HepG2 (cell line): ENCODE measurements around the gene BCL2L13. TPM values are rescaled to one million over a fixed set of nuclear protein-coding genes. Genes with fewer than 3 reads are reported as not detected.

Source experiments
- ATAC-seq: fragments of 200-7000 bp; cut with Tn5 transposase; 3 replicates; pipeline ENCODE4 v1.9.1; 2020; ENCODE audit warnings: mild to moderate bottlenecking, moderate library complexity
- BruUV-seq: library from RNA; stranded (reverse); fragments of 400-500 nt; replicated peaks from 2 replicates; lab custom pipeline; 2021; lab: Mats Ljungman, UMichigan
- CTCF ChIA-PET: fragments of 300-600 bp; formaldehyde crosslinking; extraction: SDS; loops from one replicate; lab custom pipeline; 2021; ENCODE audit warnings: low total read pairs, inconsistent platforms, low intra/inter-chr PET ratio; lab: Yijun Ruan, JAX
- POLR2A ChIA-PET: fragments of 350-600 bp; sonication (Branson Sonifier 250); formaldehyde crosslinking; loops from one replicate; lab custom pipeline; 2020; ENCODE audit warnings: antibody characterized with exemption, inconsistent platforms; lab: Yijun Ruan, JAX
- DNase-seq: peaks from one replicate; pipeline ENCODE4 v3.0.0-alpha.2; 2015; ENCODE audit warnings: low spot score
- FAIRE-seq: peaks from 3 replicates; lab custom pipeline; 2011; peaks lifted over from hg19 to GRCh38; lab: Jason Lieb, UNC
- H2AFZ ChIP-seq: one replicate; pipeline ENCODE4 v1.6.1; 2011; ENCODE audit warnings: low read length, inconsistent platforms
- H3K27ac ChIP-seq: fragments of 300-600 bp; 3 replicates; pipeline ENCODE4 v1.8.0; 2011; ENCODE audit warnings: mixed run types, mild to moderate bottlenecking, mixed read lengths, low read length, inconsistent platforms; ENCODE audit not compliant: insufficient read depth; ENCODE audit errors: extremely low read length
- H3K27me3 ChIP-seq, 2 experiments: fragments of 200-600 bp in 1 of 2; 2 replicates in 1 of 2; 3 replicates in 1 of 2; pipeline versions ENCODE4 v1.6.0 to v1.8.0; 2011; ENCODE audit warnings: low read length in 2 of 2, mild to moderate bottlenecking in 2 of 2, moderate library complexity in 2 of 2, inconsistent platforms in 1 of 2; ENCODE audit not compliant: insufficient read depth in 2 of 2, control insufficient read depth in 1 of 2
- H3K36me3 ChIP-seq, 2 experiments: fragments of 200-600 bp in 1 of 2; replicated peaks in 1 of 2; 2 replicates in 1 of 2; 3 replicates in 1 of 2; pipeline versions ENCODE4 v1.5.1 to v1.8.0; 2011; ENCODE audit warnings: low read length in 2 of 2, inconsistent platforms in 1 of 2; ENCODE audit not compliant: insufficient read depth in 2 of 2, control insufficient read depth in 1 of 2
- H3K4me1 ChIP-seq: 2 replicates; pipeline ENCODE4 v1.5.1; 2012; ENCODE audit warnings: low read length, inconsistent platforms; ENCODE audit not compliant: insufficient read depth
- H3K4me2 ChIP-seq: 2 replicates; pipeline ENCODE4 v1.6.0; 2011; ENCODE audit warnings: low read depth, low read length, inconsistent platforms
- H3K4me3 ChIP-seq, 3 experiments: fragments of 200-600 bp in 1 of 3; sonication (generic), shearing (Covaris generic) in 1 of 3; replicated peaks in 1 of 3; 2 replicates each; pipeline ENCODE4 v1.5.1; 2011 to 2016; ENCODE audit warnings: low read length in 3 of 3, inconsistent platforms in 2 of 3, low read depth in 2 of 3, mild to moderate bottlenecking in 2 of 3, control low read depth in 1 of 3, mixed read lengths in 1 of 3; ENCODE audit not compliant: insufficient read depth in 1 of 3
- H3K79me2 ChIP-seq: one replicate; pipeline ENCODE4 v1.6.1; 2011; ENCODE audit warnings: low read length, inconsistent platforms; ENCODE audit not compliant: insufficient read depth
- H3K9ac ChIP-seq: 2 replicates; pipeline ENCODE4 v1.6.0; 2011; ENCODE audit warnings: mild to moderate bottlenecking, low read depth, low read length, inconsistent platforms; ENCODE audit not compliant: insufficient read depth
- H3K9me3 ChIP-seq: 2 replicates; pipeline ENCODE4 v1.5.1; 2012; ENCODE audit warnings: mild to moderate bottlenecking, low read length
- H4K20me1 ChIP-seq: 2 replicates; pipeline ENCODE4 v1.6.0; 2011; ENCODE audit warnings: inconsistent platforms, mild to moderate bottlenecking, low read length, moderate library complexity; ENCODE audit not compliant: insufficient read depth
- NBN ChIP-seq: fragments of 450-650 bp; conservative IDR thresholded peaks from 2 replicates; pipeline ENCODE4 v1.6.1; 2017
- PHF5A ChIP-seq: IDR thresholded peaks from one replicate; pipeline ENCODE4 v1.6.1; 2018; ENCODE audit warnings: low read depth, missing genetic modification reagents; ENCODE audit not compliant: unreplicated experiment
- RNF2 ChIP-seq: fragments of 450-650 bp; conservative IDR thresholded peaks from 2 replicates; pipeline ENCODE4 v1.6.1; 2016; ENCODE audit warnings: low read depth
- ZNF543 ChIP-seq: sonication (generic); formaldehyde crosslinking; IDR thresholded peaks from 2 replicates; pipeline ENCODE4 v1.4.0; 2020; ENCODE audit warnings: mild to moderate bottlenecking, missing genetic modification reagents
- WGBS: methylation state at CpG from one replicate; pipeline ENCODE4 v1.1.6; 2017; ENCODE audit warnings: low lambda C conversion rate; 5-methylcytosine and 5-hydroxymethylcytosine counted together
- in situ Hi-C: cut with HindIII; loops from 2 replicates; pipeline ENCODE4 v1.10.0; 2017; ENCODE audit warnings: low pct_unique_long_range_greater_than_20kb; ENCODE audit not compliant: extremely low pct_ligation_motif_present
- intact Hi-C: fragments of 100-400 bp; cut with micrococcal nuclease; formaldehyde crosslinking; loops from one replicate; pipeline ENCODE4 v1.10.0; 2022; ENCODE audit not compliant: unreplicated experiment
- polyA plus RNA-seq, 8 experiments: library from polyadenylated mRNA; depleted of rRNA in 3 of 8; stranded (reverse) in 7 of 8; unstranded in 1 of 8; fragments of >200 nt; fragmentation: Illumina TruSeq in 4 of 8; extraction: Trizol in 4 of 8; gene quantifications; 2 replicates each; pipeline versions ENCODE4 v1.2.1 to v1.2.3, GENCODE V29; 2011 to 2016; ENCODE audit warnings: low read depth in 4 of 8, missing spikeins in 1 of 8, mixed read lengths in 1 of 8; ENCODE audit not compliant: insufficient read depth in 1 of 8
- total RNA-seq, 5 experiments: library from RNA; depleted of rRNA; stranded (reverse); fragments of >200 nt; fragmentation: Illumina TruSeq; extraction: Trizol; gene quantifications; 2 replicates each; pipeline ENCODE4 v1.2.3, GENCODE V29; 2016; ENCODE audit warnings: low read depth in 1 of 5
- TF ChIP-seq, protein P1 (sequence below): IDR thresholded peaks from 2 replicates; pipeline ENCODE4 v1.6.1; 2016; ENCODE audit warnings: low read depth, missing genetic modification reagents, missing compliant biosample characterization

BCL2L13 gene
- total and polyA plus RNA-seq, 2 of the 13 experiments (the other 11 are each of a cell fraction or from before 2014, with no cell fraction given): 13.5 to 14.6 TPM

DNA sequence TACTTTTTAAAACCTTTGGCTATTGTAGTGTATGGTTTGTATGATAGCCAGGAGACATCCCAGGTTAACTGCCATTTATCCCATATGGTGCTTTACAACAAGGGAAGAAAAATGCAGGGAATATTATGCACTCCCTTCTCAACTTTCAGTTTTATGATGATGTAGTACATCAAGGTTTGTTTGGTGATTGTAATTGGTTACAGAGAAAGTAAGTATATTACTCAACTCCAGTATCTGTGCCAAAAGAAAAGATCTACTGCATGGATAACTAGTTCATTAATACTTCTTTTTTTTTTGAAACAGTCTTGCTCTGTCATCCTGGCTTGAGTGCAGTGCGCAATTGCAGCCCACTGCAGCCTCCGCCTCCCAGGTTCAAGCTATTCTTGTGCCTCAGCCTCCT, 65.3 kb downstream of the BCL2L13 start:
- BruUV-seq: no TSS peak
- Histone ChIP-seq H4K20me1 (no peaks in the 10 kb centered on the region), H3K27ac (no peak overlapping the region), H3K27me3 (no peaks in the 10 kb centered on the region), H3K9me3 (no peaks in the 10 kb centered on the region), H3K36me3 (peaks cover 2 to 6% of the 10 kb centered on the region in 2 experiments; a peak in 2 of 5 replicates), H2AFZ (no peak overlapping the region), H3K4me1 (0 out of 2 replicates have a peak, but pooled peaks cover 7% of the 10 kb centered on the region), H3K9ac (no peak overlapping the region), H3K4me2 (no peak overlapping the region), H3K79me2 (no peaks in the 10 kb centered on the region), H3K4me3 (no peak overlapping the region)
- FAIRE-seq: no peak
- POLR2A ChIA-PET: no interaction called here
- intact Hi-C loops: loop anchor here (1.0 kb wide), 1 partner anchor 51 kb away; no protein-coding TSS in a partner anchor
- ATAC-seq: no peak
- in situ Hi-C loops: no loop called here
- DNase-seq: no peak
- whole genome bisulfite sequencing: 100% methylated on average over 2 of the region's 2 CpGs
- CTCF ChIA-PET: no interaction called here
- TF ChIP-seq PHF5A (CRISPR knock-in tag) (no peak), NBN (no peak), ZNF543 (CRISPR knock-in tag) (no peak), RNF2 (no peak)
- TF ChIP-seq, protein P1, sequence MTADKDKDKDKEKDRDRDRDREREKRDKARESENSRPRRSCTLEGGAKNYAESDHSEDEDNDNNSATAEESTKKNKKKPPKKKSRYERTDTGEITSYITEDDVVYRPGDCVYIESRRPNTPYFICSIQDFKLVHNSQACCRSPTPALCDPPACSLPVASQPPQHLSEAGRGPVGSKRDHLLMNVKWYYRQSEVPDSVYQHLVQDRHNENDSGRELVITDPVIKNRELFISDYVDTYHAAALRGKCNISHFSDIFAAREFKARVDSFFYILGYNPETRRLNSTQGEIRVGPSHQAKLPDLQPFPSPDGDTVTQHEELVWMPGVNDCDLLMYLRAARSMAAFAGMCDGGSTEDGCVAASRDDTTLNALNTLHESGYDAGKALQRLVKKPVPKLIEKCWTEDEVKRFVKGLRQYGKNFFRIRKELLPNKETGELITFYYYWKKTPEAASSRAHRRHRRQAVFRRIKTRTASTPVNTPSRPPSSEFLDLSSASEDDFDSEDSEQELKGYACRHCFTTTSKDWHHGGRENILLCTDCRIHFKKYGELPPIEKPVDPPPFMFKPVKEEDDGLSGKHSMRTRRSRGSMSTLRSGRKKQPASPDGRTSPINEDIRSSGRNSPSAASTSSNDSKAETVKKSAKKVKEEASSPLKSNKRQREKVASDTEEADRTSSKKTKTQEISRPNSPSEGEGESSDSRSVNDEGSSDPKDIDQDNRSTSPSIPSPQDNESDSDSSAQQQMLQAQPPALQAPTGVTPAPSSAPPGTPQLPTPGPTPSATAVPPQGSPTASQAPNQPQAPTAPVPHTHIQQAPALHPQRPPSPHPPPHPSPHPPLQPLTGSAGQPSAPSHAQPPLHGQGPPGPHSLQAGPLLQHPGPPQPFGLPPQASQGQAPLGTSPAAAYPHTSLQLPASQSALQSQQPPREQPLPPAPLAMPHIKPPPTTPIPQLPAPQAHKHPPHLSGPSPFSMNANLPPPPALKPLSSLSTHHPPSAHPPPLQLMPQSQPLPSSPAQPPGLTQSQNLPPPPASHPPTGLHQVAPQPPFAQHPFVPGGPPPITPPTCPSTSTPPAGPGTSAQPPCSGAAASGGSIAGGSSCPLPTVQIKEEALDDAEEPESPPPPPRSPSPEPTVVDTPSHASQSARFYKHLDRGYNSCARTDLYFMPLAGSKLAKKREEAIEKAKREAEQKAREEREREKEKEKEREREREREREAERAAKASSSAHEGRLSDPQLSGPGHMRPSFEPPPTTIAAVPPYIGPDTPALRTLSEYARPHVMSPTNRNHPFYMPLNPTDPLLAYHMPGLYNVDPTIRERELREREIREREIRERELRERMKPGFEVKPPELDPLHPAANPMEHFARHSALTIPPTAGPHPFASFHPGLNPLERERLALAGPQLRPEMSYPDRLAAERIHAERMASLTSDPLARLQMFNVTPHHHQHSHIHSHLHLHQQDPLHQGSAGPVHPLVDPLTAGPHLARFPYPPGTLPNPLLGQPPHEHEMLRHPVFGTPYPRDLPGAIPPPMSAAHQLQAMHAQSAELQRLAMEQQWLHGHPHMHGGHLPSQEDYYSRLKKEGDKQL (CRISPR knock-in tag): no peak
